Osteocyte (in vitro differentiated cells): ENCODE data around the gene SCN9A. TPM values are rescaled to one million over a fixed set of nuclear protein-coding genes. Genes with fewer than 3 reads are reported as not detected.

ENCODE experiments used
- DNase-seq: peaks from one replicate; pipeline ENCODE4 v3.0.0; 2021; ENCODE audit warnings: mixed read lengths; ENCODE audit not compliant: unreplicated experiment; ENCODE audit errors: extremely low spot score
- H3K27ac Mint-ChIP-seq: one replicate; pipeline ENCODE4 v1.8.0; 2021; ENCODE audit warnings: mild to moderate bottlenecking, mixed read lengths; ENCODE audit not compliant: unreplicated experiment
- H3K27me3 Mint-ChIP-seq: one replicate; pipeline ENCODE4 v1.8.0; 2021; ENCODE audit warnings: mixed read lengths; ENCODE audit not compliant: unreplicated experiment
- H3K36me3 Mint-ChIP-seq: one replicate; pipeline ENCODE4 v1.8.0; 2021; ENCODE audit warnings: mixed read lengths; ENCODE audit not compliant: unreplicated experiment
- H3K4me1 Mint-ChIP-seq: one replicate; pipeline ENCODE4 v1.8.0; 2021; ENCODE audit warnings: mixed read lengths; ENCODE audit not compliant: unreplicated experiment
- H3K4me3 Mint-ChIP-seq: one replicate; pipeline ENCODE4 v1.8.0; 2021; ENCODE audit warnings: mild to moderate bottlenecking, moderate library complexity, mixed read lengths; ENCODE audit not compliant: unreplicated experiment
- H3K9me3 Mint-ChIP-seq: one replicate; pipeline ENCODE4 v1.8.0; 2021; ENCODE audit warnings: mixed read lengths; ENCODE audit not compliant: unreplicated experiment
- long read RNA-seq: library from polyadenylated mRNA; unstranded; transcript quantifications from one replicate; pipeline ENCODE4 v2.0.0, GENCODE V29; 2021
- total RNA-seq: library from RNA; stranded (reverse); gene quantifications from 2 replicates; pipeline ENCODE4 v1.2.1, GENCODE V29; 2021
- TF ChIP-seq, protein P1 (sequence below): fragments of 200-600 bp; sonication (generic); IDR thresholded peaks from 2 replicates; pipeline ENCODE4 v1.5.0; 2021; ENCODE audit warnings: antibody characterized with exemption, mild to moderate bottlenecking, moderate library complexity

The SCN9A gene
- 6.6 and 6.8 TPM in 2 replicates for total RNA-seq
- long read RNA-seq, partial matches to known transcripts, result 27 of 40 reads
- long read RNA-seq, other reads (novel, unspliced or antisense), result 13 of 40 reads

DNA sequence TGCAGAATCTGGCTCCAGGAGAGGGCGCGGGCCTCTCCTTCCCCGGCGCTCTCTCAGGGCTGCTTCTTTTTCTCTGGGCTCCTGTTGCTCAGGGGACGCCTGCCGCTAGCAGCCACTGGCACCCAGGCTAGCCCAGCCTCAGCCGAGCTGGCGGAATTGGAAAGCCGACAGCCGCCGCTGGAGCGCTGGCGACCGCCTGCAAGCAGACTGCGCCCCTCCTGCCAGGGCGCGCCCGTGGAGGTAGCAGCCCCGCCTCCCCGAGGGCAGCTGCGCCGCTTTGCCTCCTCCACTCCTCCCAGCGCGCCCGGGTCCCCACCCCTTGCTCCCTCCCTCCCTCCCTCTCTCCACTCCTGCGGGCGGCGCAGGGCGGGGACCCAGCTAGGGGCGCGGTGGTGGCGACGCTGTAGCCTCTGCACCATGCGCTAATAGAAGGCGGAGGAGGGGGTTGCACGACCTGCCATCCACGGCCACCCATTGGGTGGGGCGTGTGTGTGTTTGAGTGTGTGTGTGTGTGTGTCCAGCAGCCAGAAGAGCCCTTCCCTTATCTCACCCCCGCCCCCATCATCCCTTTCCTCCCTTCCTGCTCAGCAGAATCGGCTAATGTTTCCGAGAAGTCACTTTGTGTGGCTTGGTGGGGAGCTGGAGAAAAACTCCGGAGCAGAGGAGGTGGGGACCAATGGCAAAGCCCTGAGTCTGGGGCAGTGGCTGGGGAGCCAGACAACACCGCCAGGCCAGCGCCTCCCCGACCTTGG lies at the start of gene SCN9A:
TSS of gene SCN9A (minus strand) at position 209 of the 752 bp plus-strand sequence. CDS start 64,188 bp downstream, outside the sequence.
- Mint-ChIP-seq H3K4me1 (peaks cover 27% of the 10 kb centered on the region), H3K27ac (peak within 1 kb of the TSS; percentile 71), H3K9me3 (no peaks in the 10 kb centered on the region), H3K36me3 (no peaks in the 10 kb centered on the region), H3K4me3 (peak within 1 kb of the TSS; percentile 86), H3K27me3 (no peaks in the 10 kb centered on the region)
- TF ChIP-seq, protein P1, sequence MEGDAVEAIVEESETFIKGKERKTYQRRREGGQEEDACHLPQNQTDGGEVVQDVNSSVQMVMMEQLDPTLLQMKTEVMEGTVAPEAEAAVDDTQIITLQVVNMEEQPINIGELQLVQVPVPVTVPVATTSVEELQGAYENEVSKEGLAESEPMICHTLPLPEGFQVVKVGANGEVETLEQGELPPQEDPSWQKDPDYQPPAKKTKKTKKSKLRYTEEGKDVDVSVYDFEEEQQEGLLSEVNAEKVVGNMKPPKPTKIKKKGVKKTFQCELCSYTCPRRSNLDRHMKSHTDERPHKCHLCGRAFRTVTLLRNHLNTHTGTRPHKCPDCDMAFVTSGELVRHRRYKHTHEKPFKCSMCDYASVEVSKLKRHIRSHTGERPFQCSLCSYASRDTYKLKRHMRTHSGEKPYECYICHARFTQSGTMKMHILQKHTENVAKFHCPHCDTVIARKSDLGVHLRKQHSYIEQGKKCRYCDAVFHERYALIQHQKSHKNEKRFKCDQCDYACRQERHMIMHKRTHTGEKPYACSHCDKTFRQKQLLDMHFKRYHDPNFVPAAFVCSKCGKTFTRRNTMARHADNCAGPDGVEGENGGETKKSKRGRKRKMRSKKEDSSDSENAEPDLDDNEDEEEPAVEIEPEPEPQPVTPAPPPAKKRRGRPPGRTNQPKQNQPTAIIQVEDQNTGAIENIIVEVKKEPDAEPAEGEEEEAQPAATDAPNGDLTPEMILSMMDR, result peak; percentile 18
- peak; percentile 88 for DNase-seq

DNA sequence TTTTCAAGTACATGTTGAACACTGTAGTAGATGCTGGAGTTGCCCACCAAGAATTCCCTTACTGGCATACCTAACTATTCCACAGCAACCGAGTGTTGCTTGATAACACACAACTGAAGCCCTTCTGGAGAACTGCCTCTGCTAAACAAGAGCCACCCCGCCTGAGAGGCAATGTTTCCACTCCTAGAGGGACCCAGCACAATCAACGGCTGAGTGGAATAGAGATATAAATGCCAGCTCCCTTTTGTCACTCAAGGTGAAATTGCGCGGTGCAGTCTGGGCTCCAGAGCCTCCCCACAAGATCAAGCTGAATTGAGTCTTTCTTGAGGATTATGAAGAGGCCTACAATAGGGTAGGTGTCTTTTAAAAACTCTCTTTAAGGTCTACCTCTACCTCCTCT lies 49.1 kb upstream of the SCN9A start:
- Mint-ChIP-seq H3K4me3 (no peak overlapping the region), H3K36me3 (no peaks in the 10 kb centered on the region), H3K9me3 (no peaks in the 10 kb centered on the region), H3K27me3 (no peaks in the 10 kb centered on the region), H3K4me1 (no peaks in the 10 kb centered on the region), H3K27ac (no peak overlapping the region)
- DNase-seq, result no peak
- TF ChIP-seq, protein P1, result no peak

DNA sequence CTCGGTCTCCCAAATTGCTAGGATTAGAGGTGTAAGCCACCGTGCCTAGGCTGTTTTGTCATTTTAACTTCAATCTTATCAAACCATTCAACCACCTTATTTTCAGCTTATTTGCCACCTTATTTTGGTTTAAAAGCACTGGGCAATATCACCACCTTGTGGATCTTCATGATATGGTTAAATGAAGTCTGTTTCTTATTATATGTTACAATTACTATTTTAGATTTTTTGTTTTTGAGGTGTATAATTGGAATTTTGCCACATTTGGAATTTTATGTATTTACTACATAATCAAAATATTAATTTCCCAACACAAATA lies 43.8 kb upstream of the SCN9A start:
- TF ChIP-seq, protein P1, result peak; percentile 70
- H3K9me3 Mint-ChIP-seq, result peaks cover 6% of the 10 kb centered on the region
- DNase-seq, result no peak

DNA sequence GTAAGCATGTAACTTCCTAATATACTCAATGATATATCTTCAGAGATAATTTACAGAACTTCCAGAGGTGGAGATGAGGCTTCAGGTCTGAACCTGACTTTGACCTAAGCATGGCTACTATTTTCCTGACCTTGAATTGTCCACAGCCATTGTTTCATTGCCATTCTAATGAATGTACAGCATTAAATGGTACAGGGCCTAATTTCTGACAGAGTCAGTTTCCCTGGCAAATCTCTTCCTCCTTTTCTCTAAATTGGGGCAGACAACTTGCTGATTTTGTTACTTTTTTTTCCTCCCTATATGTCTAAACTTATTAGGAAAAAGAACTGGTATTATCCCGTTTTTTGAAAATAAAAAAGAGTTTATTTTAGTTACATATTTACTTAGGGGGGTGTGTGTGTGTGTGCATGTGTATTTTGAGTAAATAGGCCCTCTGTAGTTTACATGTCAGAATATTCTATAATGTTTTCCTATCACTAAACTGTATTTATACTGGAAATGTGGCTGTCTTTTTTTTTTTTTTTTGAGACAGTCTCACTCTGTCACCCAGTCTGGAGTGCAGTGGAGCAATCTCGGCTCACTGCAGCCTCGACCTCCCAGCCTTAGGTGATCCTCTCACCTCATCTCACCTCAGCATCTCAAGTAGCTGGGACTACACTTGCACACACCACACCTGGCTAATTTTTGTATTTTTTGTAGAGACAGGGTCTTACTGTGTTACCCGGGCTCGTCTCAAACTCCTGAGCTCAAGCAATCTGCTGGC lies 43.3 kb upstream of the SCN9A start:
- Mint-ChIP-seq H3K27me3 (no peaks in the 10 kb centered on the region), H3K4me3 (no peak overlapping the region), H3K27ac (no peak overlapping the region), H3K36me3 (no peaks in the 10 kb centered on the region), H3K4me1 (no peaks in the 10 kb centered on the region), H3K9me3 (peaks cover 6% of the 10 kb centered on the region)
- TF ChIP-seq, protein P1, result no peak
- DNase-seq, result no peak

More for the DNA sequence above, 43.8 kb upstream of the SCN9A start:
- Mint-ChIP-seq H3K4me1 (no peaks in the 10 kb centered on the region), H3K27ac (no peak overlapping the region), H3K36me3 (no peaks in the 10 kb centered on the region), H3K4me3 (no peak overlapping the region), H3K27me3 (no peaks in the 10 kb centered on the region)

DNA sequence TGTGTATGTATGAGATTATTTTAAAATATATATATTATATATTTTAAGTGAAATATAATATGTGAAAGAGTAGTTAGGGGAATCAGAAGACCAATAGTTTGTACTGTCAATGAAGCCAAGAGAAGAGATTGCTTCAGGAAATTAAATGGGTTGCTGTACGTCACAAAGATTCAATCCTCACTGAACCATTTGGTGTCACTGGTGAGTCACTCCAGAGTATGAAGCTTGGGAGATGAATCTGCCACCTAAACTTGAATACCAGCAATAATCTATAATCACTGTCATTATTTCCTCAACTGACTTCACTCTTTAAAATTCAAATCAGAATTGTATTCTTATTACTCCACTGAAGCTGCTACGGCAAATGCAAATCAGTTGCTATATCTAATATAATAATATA lies 41.9 kb upstream of the SCN9A start:
- Mint-ChIP-seq H3K36me3 (no peaks in the 10 kb centered on the region), H3K27me3 (no peaks in the 10 kb centered on the region), H3K4me3 (no peak overlapping the region), H3K27ac (no peak overlapping the region), H3K9me3 (peaks cover 6% of the 10 kb centered on the region), H3K4me1 (no peaks in the 10 kb centered on the region)
- no peak for DNase-seq
- TF ChIP-seq, protein P1, result peak; percentile 30
